Activated T-cell treated with anti-CD3 and anti-CD28 coated beads, Interleukin-2, amount 50 U/mL, for 72 hours (primary cell): Measurements from ENCODE around the gene ITPKB. TPM values are rescaled to one million over a fixed set of nuclear protein-coding genes. Genes with fewer than 3 reads are reported as not detected.
"Not testable (repeated sequence)": the region's sequence is repeated elsewhere in the genome, so short reads cannot be mapped to it uniquely, and the experiment has no call there.

Source experiments
- ATAC-seq, 2 donors: fragments of 150-1000 bp; cut with Tn5 transposase; replicated peaks in 1 of 2; 2 replicates each; pipeline ENCODE4 v1.10.0; 2021; ENCODE audit warnings: moderate library complexity in 2 of 2, mild to moderate bottlenecking in 1 of 2
- DNase-seq, 2 donors: peaks; one replicate each; pipeline ENCODE4 v3.0.0; 2021 to 2022; ENCODE audit warnings: mixed read lengths in 1 of 2
- H3K27ac Mint-ChIP-seq: one replicate; pipeline ENCODE4 v1.8.0; 2022; ENCODE audit warnings: mild to moderate bottlenecking, moderate library complexity, mixed read lengths
- H3K27me3 Mint-ChIP-seq: one replicate; pipeline ENCODE4 v1.8.0; 2022; ENCODE audit warnings: low read depth, mixed read lengths
- H3K36me3 Mint-ChIP-seq, 2 donors: one replicate each; pipeline ENCODE4 v1.8.0; 2022; ENCODE audit warnings: mixed read lengths in 2 of 2, mild to moderate bottlenecking in 1 of 2; ENCODE audit not compliant: insufficient read depth in 2 of 2
- H3K4me1 Mint-ChIP-seq: one replicate; pipeline ENCODE4 v1.8.0; 2022; ENCODE audit warnings: low read depth, mixed read lengths
- H3K4me3 Mint-ChIP-seq, 2 donors: one replicate each; pipeline ENCODE4 v1.8.0; 2022; ENCODE audit warnings: mild to moderate bottlenecking in 2 of 2, mixed read lengths in 2 of 2, moderate library complexity in 2 of 2
- H3K9me3 Mint-ChIP-seq, 2 donors: one replicate each; pipeline ENCODE4 v1.8.0; 2022; ENCODE audit warnings: mixed read lengths in 2 of 2
- total RNA-seq, 2 donors: library from RNA; stranded (reverse); gene quantifications; one replicate each; pipeline ENCODE4 v1.2.3, GENCODE V29; 2022

Gene ITPKB
- total RNA-seq, 2 donors from 2014 or later = 50.7 to 58.0 TPM

- peaks cover 8% of the 10 kb centered on the region for H3K4me1 Mint-ChIP-seq
- no peaks in the 10 kb centered on the region for H3K27me3 Mint-ChIP-seq
- no peaks in the 10 kb centered on the region for H3K9me3 Mint-ChIP-seq
- no peak for ATAC-seq
- no peak overlapping the region for H3K4me3 Mint-ChIP-seq
- H3K36me3 Mint-ChIP-seq = peaks cover 0 to 3% of the 10 kb centered on the region in 2 donors
- no peak for DNase-seq
- H3K27ac Mint-ChIP-seq = no peak overlapping the region
Observed at GRCh38 chr1:226748306-226748705, 9.2 kb upstream of the ITPKB start.

DNA sequence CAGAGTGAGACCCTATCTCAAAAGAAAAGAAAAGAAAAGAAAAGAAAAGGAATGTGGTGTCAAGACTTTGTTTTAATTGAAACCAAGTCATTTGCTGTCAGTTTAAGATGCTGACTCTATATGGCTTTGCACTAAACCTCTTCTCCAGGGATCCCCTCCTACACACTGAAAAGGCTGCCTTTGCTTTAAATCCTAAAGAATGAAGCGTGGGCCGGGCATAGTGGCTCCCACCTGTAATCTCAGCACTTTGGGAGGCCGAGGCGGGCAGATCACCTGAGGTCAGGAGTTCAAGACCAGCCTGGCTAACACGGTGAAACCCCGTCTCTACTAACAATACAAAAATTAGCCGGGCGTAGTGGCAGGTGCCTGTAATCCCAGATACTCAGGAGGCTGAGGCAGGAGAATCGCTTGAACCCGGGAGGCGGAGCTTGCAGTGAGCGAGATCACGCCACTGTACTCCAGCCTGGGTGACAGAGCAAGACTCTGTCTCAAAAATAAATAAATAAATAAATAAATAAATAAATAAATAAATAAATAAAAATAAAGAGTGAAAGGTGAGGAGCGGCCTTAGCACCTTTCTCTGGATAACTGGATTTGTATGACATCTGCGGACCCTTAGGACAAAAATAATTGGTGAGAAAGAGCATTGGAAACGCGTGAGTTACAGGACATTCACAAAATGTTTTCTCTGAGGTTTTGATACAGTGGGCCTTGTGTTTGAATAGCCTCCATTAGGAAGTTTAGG, 8.6 kb upstream of the ITPKB start:
- H3K9me3 Mint-ChIP-seq, H3K27ac Mint-ChIP-seq, H3K36me3 Mint-ChIP-seq, H3K4me3 Mint-ChIP-seq, ATAC-seq, DNase-seq, H3K27me3 Mint-ChIP-seq, H3K4me1 Mint-ChIP-seq: not testable (repeated sequence)

- Mint-ChIP-seq H3K27ac (no peak overlapping the region), H3K4me3 (no peak overlapping the region), H3K4me1 (peaks cover 21% of the 10 kb centered on the region), H3K27me3 (no peaks in the 10 kb centered on the region), H3K36me3 (peaks cover 7 to 12% of the 10 kb centered on the region in 2 donors), H3K9me3 (no peaks in the 10 kb centered on the region)
- DNase-seq (no peak), ATAC-seq (no peak)
Observed at GRCh38 chr1:226743259-226743658, 4.2 kb upstream of the ITPKB start.

GRCh38 chr1:226741009-226741408, 1.9 kb upstream of the ITPKB start:
- H3K27ac Mint-ChIP-seq = no peak overlapping the region
- peak overlapping the region; percentile 39 to 55 for H3K4me3 Mint-ChIP-seq
- peaks cover 21% of the 10 kb centered on the region for H3K4me1 Mint-ChIP-seq
- DNase-seq (no peak), ATAC-seq (no peak)
- no peaks in the 10 kb centered on the region for H3K9me3 Mint-ChIP-seq
- H3K36me3 Mint-ChIP-seq = peaks cover 9 to 16% of the 10 kb centered on the region in 2 donors
- no peaks in the 10 kb centered on the region for H3K27me3 Mint-ChIP-seq

GRCh38 chr1:226739696-226740065, 599 bp upstream of the ITPKB start:
- peak overlapping the region; percentile 99 for H3K27ac Mint-ChIP-seq
- H3K4me1 Mint-ChIP-seq = peaks cover 35% of the 10 kb centered on the region
- no peaks in the 10 kb centered on the region for H3K27me3 Mint-ChIP-seq
- H3K36me3 Mint-ChIP-seq = peaks cover 11 to 23% of the 10 kb centered on the region in 2 donors
- DNase-seq = no peak
- peak overlapping the region; percentile 72 to 85 for H3K4me3 Mint-ChIP-seq
- ATAC-seq = no peak
- H3K9me3 Mint-ChIP-seq = no peaks in the 10 kb centered on the region

GRCh38 chr1:226738421-226738994, 574 bp downstream of the ITPKB start:
- Mint-ChIP-seq H3K36me3 (peaks cover 14 to 28% of the 10 kb centered on the region in 2 donors), H3K9me3 (no peaks in the 10 kb centered on the region), H3K4me1 (peaks cover 46% of the 10 kb centered on the region), H3K27me3 (no peaks in the 10 kb centered on the region), H3K4me3 (peak overlapping the region; percentile 72 to 85), H3K27ac (peak overlapping the region; percentile 99)
- DNase-seq = peak; percentile 57 to 62
- ATAC-seq = peak; percentile 43 to 45

GRCh38 chr1:226737819-226738420, 1.2 kb downstream of the ITPKB start:
- H3K27ac Mint-ChIP-seq = peak overlapping the region; percentile 93
- peak; percentile 43 to 53 for ATAC-seq
- no peaks in the 10 kb centered on the region for H3K9me3 Mint-ChIP-seq
- H3K27me3 Mint-ChIP-seq = no peaks in the 10 kb centered on the region
- H3K36me3 Mint-ChIP-seq = peaks cover 15 to 26% of the 10 kb centered on the region in 2 donors
- peak overlapping the region; percentile 72 to 85 for H3K4me3 Mint-ChIP-seq
- peak; percentile 60 to 68 for DNase-seq
- peaks cover 52% of the 10 kb centered on the region for H3K4me1 Mint-ChIP-seq

DNA sequence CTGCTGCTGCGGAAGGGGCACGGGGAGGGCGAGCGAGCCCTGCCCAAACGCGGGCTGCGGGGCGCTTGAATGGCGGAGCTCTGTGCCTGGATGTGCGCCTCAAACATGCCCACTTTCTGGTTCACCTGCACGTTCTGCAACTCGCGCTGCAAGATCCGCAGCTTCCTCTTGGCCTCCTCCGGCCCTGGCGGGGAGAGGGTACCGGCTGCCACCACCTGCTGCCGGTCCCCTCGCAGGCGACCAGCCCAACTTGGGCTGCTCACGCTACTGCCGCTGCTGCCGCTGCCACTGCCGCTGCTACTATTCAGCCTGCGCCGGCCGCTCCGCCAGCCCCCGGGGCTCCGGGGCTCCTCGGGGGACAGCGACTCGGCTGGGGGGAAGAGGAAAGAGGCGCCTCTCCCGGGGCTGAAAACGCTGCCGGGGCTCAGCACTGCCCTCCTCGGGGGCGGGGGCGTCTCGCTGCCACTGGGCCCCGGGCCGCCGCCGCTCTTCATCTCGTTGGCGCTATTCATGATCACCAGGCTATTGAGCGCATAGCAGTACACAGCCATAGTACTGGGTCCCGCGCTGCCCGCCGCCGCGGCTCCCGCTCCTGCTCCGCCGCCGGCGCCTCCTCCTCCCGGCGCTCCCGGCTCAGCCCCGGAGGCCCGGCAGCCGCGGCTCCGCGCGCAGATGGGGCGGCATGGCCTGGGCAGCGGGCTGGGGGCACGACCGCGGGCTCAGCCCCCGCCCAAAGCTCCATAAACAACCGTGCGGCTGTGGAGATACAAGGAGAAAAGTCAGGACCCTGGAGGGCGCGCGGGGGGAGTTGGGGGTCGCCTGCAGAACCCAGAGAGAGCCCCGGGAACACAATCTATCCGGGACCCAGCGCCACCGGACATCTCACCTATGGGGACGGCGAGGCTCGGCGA, 1.9 kb downstream of the ITPKB start:
- Mint-ChIP-seq H3K27me3 (no peaks in the 10 kb centered on the region), H3K4me3 (peak overlapping the region; percentile 72 to 85), H3K9me3 (no peaks in the 10 kb centered on the region), H3K27ac (peak overlapping the region; percentile 93), H3K4me1 (peaks cover 60% of the 10 kb centered on the region), H3K36me3 (peaks cover 12 to 28% of the 10 kb centered on the region in 2 donors)
- peak; percentile 75 to 76 for DNase-seq
- peak; percentile 56 to 67 for ATAC-seq

GRCh38 chr1:226736001-226736907, 2.8 kb downstream of the ITPKB start:
- no peaks in the 10 kb centered on the region for H3K9me3 Mint-ChIP-seq
- H3K4me1 Mint-ChIP-seq = peaks cover 68% of the 10 kb centered on the region
- peak overlapping the region; percentile 80 for H3K27ac Mint-ChIP-seq
- peak overlapping the region; percentile 72 to 85 for H3K4me3 Mint-ChIP-seq
- H3K36me3 Mint-ChIP-seq = peaks cover 16 to 30% of the 10 kb centered on the region in 2 donors
- DNase-seq = peak in 1 of 2 donors; percentile 32
- H3K27me3 Mint-ChIP-seq = no peaks in the 10 kb centered on the region
- ATAC-seq = peak in 1 of 2 donors; percentile 7

GRCh38 chr1:226735576-226735975, 3.5 kb downstream of the ITPKB start:
- no peaks in the 10 kb centered on the region for H3K9me3 Mint-ChIP-seq
- peaks cover 16 to 34% of the 10 kb centered on the region in 2 donors for H3K36me3 Mint-ChIP-seq
- no peaks in the 10 kb centered on the region for H3K27me3 Mint-ChIP-seq
- H3K4me3 Mint-ChIP-seq = peak overlapping the region; percentile 72 to 85
- ATAC-seq = no peak
- DNase-seq = no peak
- H3K4me1 Mint-ChIP-seq = peaks cover 69% of the 10 kb centered on the region
- no peak overlapping the region for H3K27ac Mint-ChIP-seq

DNA sequence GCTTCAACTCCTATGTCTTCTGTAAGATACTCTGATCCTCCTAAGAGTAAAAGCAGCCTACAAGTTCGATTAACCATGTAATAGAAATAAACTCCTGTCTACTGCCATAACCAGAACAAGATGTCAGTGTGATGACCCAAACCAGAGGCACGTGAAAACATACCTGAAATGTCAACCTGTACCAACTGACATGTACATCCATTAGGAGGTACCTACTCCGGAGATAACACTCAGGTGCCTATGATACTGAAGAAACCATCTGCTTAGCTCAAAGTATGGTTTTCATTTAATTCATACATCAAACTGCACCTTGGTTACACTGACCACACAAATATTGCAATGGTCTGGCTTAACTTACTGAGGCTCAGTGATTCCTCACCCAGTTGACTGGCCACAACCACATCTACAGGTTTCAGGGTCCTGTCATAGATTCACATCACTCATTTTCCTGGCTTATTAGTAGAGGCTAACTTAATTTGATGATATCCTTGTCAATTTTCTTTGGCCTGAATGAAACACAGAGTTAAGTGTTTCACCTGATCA, 4.4 kb downstream of the ITPKB start:
- Mint-ChIP-seq H3K27me3 (no peaks in the 10 kb centered on the region), H3K4me1 (peaks cover 71% of the 10 kb centered on the region), H3K27ac (peak overlapping the region; percentile 14), H3K4me3 (peak overlapping the region; percentile 72 to 85), H3K36me3 (peaks cover 16 to 39% of the 10 kb centered on the region in 2 donors), H3K9me3 (no peaks in the 10 kb centered on the region)
- ATAC-seq = no peak
- DNase-seq = no peak

DNA sequence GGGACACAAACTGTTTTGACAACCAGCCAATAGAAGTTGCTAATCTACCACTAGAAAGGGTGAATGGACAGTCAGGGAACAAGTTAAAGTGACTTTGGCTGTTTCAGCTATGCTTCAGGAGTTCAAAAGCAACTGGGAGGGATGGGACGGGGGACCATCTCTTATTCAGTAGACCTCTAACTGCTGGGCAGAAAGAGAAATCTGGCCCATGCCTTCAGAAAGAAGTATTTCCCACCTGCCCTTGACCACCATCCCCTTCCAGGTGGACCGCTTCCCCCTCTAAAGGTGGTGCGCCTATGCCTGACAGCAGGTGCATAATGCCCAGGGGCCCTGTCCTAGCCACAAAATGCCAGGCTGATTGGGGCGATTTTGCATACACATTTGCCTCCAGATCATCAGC, 5.2 kb downstream of the ITPKB start:
- Mint-ChIP-seq H3K9me3 (no peaks in the 10 kb centered on the region), H3K36me3 (peaks cover 14 to 41% of the 10 kb centered on the region in 2 donors), H3K4me1 (peaks cover 76% of the 10 kb centered on the region), H3K27ac (peak overlapping the region; percentile 78), H3K4me3 (peak overlapping the region; percentile 72 to 85), H3K27me3 (no peaks in the 10 kb centered on the region)
- ATAC-seq (no peak), DNase-seq (no peak)
